GM23338 (cell line): ENCODE data around the gene CTTN. TPM values are rescaled to one million over a fixed set of nuclear protein-coding genes. Genes with fewer than 3 reads are reported as not detected.

ENCODE experiments used
- ATAC-seq: fragments of 200-7000 bp; cut with Tn5 transposase; 3 replicates; pipeline ENCODE4 v1.9.1; 2020
- DNase-seq: peaks from one replicate; pipeline ENCODE4 v3.0.0-alpha.2; 2015; ENCODE audit warnings: low spot score
- H2AFZ ChIP-seq: fragments of 200-600 bp; sonication (generic); 2 replicates; pipeline ENCODE4 v1.8.0; 2016; ENCODE audit warnings: antibody characterized with exemption, mild to moderate bottlenecking, moderate library complexity
- H3F3A ChIP-seq: fragments of 200-600 bp; sonication (generic); replicated peaks from 2 replicates; pipeline ENCODE4 v1.8.0; 2017; ENCODE audit warnings: antibody characterized with exemption, mixed run types, low read depth
- H3K27ac ChIP-seq: fragments of 200-600 bp; sonication (generic); 2 replicates; pipeline ENCODE4 v1.6.1; 2016; ENCODE audit warnings: low read depth
- H3K27me3 ChIP-seq: fragments of 200-600 bp; sonication (generic); 2 replicates; pipeline ENCODE4 v1.8.0; 2016; ENCODE audit warnings: mild to moderate bottlenecking, mixed run types, moderate library complexity; ENCODE audit not compliant: insufficient read depth
- H3K36me3 ChIP-seq: fragments of 200-600 bp; sonication (generic); 2 replicates; pipeline ENCODE4 v1.8.0; 2016; ENCODE audit warnings: mild to moderate bottlenecking; ENCODE audit not compliant: insufficient read depth
- H3K4me1 ChIP-seq: fragments of 200-600 bp; sonication (generic); 2 replicates; pipeline ENCODE4 v1.8.0; 2016; ENCODE audit warnings: mild to moderate bottlenecking, moderate library complexity; ENCODE audit not compliant: insufficient read depth
- H3K4me2 ChIP-seq: fragments of 200-600 bp; sonication (generic); 2 replicates; pipeline ENCODE4 v1.7.1; 2017; ENCODE audit warnings: mixed run types
- H3K4me3 ChIP-seq: fragments of 200-600 bp; sonication (generic); 2 replicates; pipeline ENCODE4 v1.6.1; 2016; ENCODE audit warnings: mixed run types
- H3K79me2 ChIP-seq: fragments of 200-600 bp; sonication (generic); replicated peaks from 2 replicates; pipeline ENCODE4 v1.8.0; 2017; ENCODE audit warnings: mild to moderate bottlenecking; ENCODE audit not compliant: insufficient read depth
- H3K9me2 ChIP-seq: fragments of 200-600 bp; sonication (generic); 2 replicates; pipeline ENCODE4 v1.8.0; 2017; ENCODE audit not compliant: insufficient read depth
- H4K20me1 ChIP-seq: fragments of 200-600 bp; sonication (generic); replicated peaks from 2 replicates; pipeline ENCODE4 v1.8.0; 2017; ENCODE audit warnings: mild to moderate bottlenecking; ENCODE audit not compliant: insufficient read depth
- H3K27ac Mint-ChIP-seq: 2 replicates; pipeline ENCODE4 v1.8.0; 2020; ENCODE audit warnings: inconsistent platforms, mild to moderate bottlenecking, moderate library complexity, mixed read lengths
- H3K27me3 Mint-ChIP-seq: 3 replicates; pipeline ENCODE4 v1.8.0; 2022; ENCODE audit warnings: low read depth, mild to moderate bottlenecking, moderate library complexity, mixed read lengths, inconsistent platforms; ENCODE audit not compliant: insufficient read depth, poor library complexity
- H3K36me3 Mint-ChIP-seq: 3 replicates; pipeline ENCODE4 v1.8.0; 2021; ENCODE audit warnings: low read depth, mild to moderate bottlenecking, inconsistent platforms, moderate library complexity, mixed read lengths
- H3K4me1 Mint-ChIP-seq: 3 replicates; pipeline ENCODE4 v1.8.0; 2020; ENCODE audit warnings: mild to moderate bottlenecking, inconsistent platforms, mixed read lengths
- H3K4me3 Mint-ChIP-seq: 3 replicates; pipeline ENCODE4 v1.8.0; 2021; ENCODE audit warnings: moderate library complexity, mild to moderate bottlenecking, inconsistent platforms, mixed read lengths
- H3K9me3 Mint-ChIP-seq: 3 replicates; pipeline ENCODE4 v1.8.0; 2020; ENCODE audit warnings: moderate library complexity, mild to moderate bottlenecking, inconsistent platforms, mixed read lengths
- CREB1 ChIP-seq: fragments of 250-450 bp; sonication (Bioruptor Pico); IDR thresholded peaks from 2 replicates; pipeline ENCODE4 v1.5.0; 2020; ENCODE audit warnings: low read depth, mild to moderate bottlenecking, moderate library complexity
- ETS1 ChIP-seq: IDR thresholded peaks from 2 replicates; pipeline ENCODE4 v1.6.1; 2016; ENCODE audit warnings: antibody characterized with exemption
- EZH2 ChIP-seq: fragments of 200-600 bp; sonication (generic); IDR thresholded peaks from one replicate; pipeline ENCODE4 v1.8.0; 2017; ENCODE audit warnings: antibody characterized with exemption, mild to moderate bottlenecking, low read depth; ENCODE audit not compliant: unreplicated experiment
- EZH2phosphoT487 ChIP-seq: fragments of 200-600 bp; sonication (generic); IDR thresholded peaks from one replicate; pipeline ENCODE4 v1.8.1; 2018; ENCODE audit warnings: antibody characterized with exemption; ENCODE audit not compliant: unreplicated experiment
- JUNB ChIP-seq: IDR thresholded peaks from one replicate; pipeline ENCODE4 v1.6.1; 2016; ENCODE audit warnings: antibody characterized with exemption; ENCODE audit not compliant: unreplicated experiment
- NANOG ChIP-seq: IDR thresholded peaks from 2 replicates; pipeline ENCODE4 v1.6.1; 2016; ENCODE audit warnings: antibody characterized with exemption, borderline replicate concordance
- POLR2AphosphoS5 ChIP-seq: IDR thresholded peaks from 2 replicates; pipeline ENCODE4 v1.6.1; 2016; ENCODE audit warnings: antibody characterized with exemption, low read depth
- STAT1 ChIP-seq: IDR thresholded peaks from one replicate; pipeline ENCODE4 v1.6.1; 2016; ENCODE audit warnings: antibody characterized with exemption; ENCODE audit not compliant: unreplicated experiment
- ZNF114 ChIP-seq: fragments of 250-450 bp; sonication (Bioruptor Pico); IDR thresholded peaks from 2 replicates; pipeline ENCODE4 v1.5.0; 2020; ENCODE audit warnings: mild to moderate bottlenecking, moderate library complexity
- ZNF331 ChIP-seq: fragments of 250-450 bp; sonication (Bioruptor Pico); IDR thresholded peaks from 2 replicates; pipeline ENCODE4 v1.5.0; 2020; ENCODE audit warnings: low read depth, mild to moderate bottlenecking, moderate library complexity
- polyA plus RNA-seq: library from polyadenylated mRNA; unstranded; fragments of >200 nt; fragmentation: Nextera tagmentation; extraction: Ambion mirVana; gene quantifications from 2 replicates; pipeline ENCODE4 v1.2.1, GENCODE V29; 2016
- total RNA-seq: library from RNA; depleted of rRNA; stranded (reverse); fragments of >200 nt; shearing (Covaris generic); gene quantifications from 2 replicates; pipeline ENCODE4 v1.2.3, GENCODE V29; 2014
- TF ChIP-seq, protein P1 (sequence below): IDR thresholded peaks from one replicate; pipeline ENCODE4 v1.6.1; 2018; ENCODE audit warnings: antibody characterized with exemption; ENCODE audit not compliant: unreplicated experiment
- TF ChIP-seq, protein P2 (sequence below), 2 experiments: fragments of 200-600 bp in 1 of 2; sonication (generic) in 1 of 2; conservative IDR thresholded peaks; 2 replicates each; pipeline versions ENCODE4 v1.5.1 to v1.6.1; 2016 to 2017; ENCODE audit warnings: antibody characterized with exemption in 2 of 2, low read depth in 2 of 2, mild to moderate bottlenecking in 2 of 2, moderate library complexity in 1 of 2
- TF ChIP-seq, protein P3 (sequence below): fragments of 250-450 bp; sonication (Bioruptor Pico); IDR thresholded peaks from 2 replicates; pipeline ENCODE4 v1.5.0; 2020; ENCODE audit warnings: mild to moderate bottlenecking, moderate library complexity

Gene CTTN
- total and polyA plus RNA-seq, 2 experiments from 2014 or later, result 163 to 343 TPM

DNA sequence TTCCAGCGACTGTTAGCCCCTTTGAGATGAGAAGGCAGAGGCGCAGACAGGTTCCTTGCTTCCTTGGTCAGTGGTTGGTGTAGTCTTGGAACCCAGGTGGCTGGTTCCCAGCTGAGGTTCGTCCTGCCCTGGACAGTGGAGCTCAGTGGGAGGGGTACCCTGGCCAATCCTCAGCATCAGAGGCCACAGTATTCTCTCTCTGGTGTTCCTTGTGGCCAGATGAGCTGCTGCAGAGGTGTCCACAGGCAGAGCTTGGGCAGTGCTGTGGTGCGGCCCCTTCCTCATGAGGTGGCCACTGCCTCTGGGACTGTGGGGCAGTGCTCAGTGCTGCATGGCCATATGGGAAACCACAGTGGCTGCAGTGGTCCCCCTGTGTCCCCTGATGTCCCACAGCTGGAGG is 61.8 kb downstream of the CTTN start:
- Mint-ChIP-seq H3K4me3 (no peak overlapping the region), H3K27ac (no peak overlapping the region)

More for the DNA sequence above, 61.8 kb downstream of the CTTN start:
- Histone ChIP-seq H3K27ac (no peak overlapping the region), H3K27me3 (no peaks in the 10 kb centered on the region), H2AFZ (no peak overlapping the region), H4K20me1 (no peaks in the 10 kb centered on the region), H3K9me2 (no peaks in the 10 kb centered on the region), H3K79me2 (no peaks in the 10 kb centered on the region), H3F3A (no peaks in the 10 kb centered on the region), H3K4me3 (no peak overlapping the region), H3K4me2 (no peak overlapping the region), H3K36me3 (no peaks in the 10 kb centered on the region), H3K4me1 (peaks cover 6% of the 10 kb centered on the region; the same call in 1 of the 2 replicates)
- Mint-ChIP-seq H3K4me1 (peaks cover 18% of the 10 kb centered on the region), H3K9me3 (peaks cover 5% of the 10 kb centered on the region; the same call in 1 of the 3 replicates), H3K36me3 (no peaks in the 10 kb centered on the region; the same call in 2 of the 3 replicates), H3K27me3 (peaks cover 3% of the 10 kb centered on the region)
- DNase-seq (no peak), ATAC-seq (peak; percentile 20; the same call in 1 of the 3 replicates)
- TF ChIP-seq, protein P1, sequence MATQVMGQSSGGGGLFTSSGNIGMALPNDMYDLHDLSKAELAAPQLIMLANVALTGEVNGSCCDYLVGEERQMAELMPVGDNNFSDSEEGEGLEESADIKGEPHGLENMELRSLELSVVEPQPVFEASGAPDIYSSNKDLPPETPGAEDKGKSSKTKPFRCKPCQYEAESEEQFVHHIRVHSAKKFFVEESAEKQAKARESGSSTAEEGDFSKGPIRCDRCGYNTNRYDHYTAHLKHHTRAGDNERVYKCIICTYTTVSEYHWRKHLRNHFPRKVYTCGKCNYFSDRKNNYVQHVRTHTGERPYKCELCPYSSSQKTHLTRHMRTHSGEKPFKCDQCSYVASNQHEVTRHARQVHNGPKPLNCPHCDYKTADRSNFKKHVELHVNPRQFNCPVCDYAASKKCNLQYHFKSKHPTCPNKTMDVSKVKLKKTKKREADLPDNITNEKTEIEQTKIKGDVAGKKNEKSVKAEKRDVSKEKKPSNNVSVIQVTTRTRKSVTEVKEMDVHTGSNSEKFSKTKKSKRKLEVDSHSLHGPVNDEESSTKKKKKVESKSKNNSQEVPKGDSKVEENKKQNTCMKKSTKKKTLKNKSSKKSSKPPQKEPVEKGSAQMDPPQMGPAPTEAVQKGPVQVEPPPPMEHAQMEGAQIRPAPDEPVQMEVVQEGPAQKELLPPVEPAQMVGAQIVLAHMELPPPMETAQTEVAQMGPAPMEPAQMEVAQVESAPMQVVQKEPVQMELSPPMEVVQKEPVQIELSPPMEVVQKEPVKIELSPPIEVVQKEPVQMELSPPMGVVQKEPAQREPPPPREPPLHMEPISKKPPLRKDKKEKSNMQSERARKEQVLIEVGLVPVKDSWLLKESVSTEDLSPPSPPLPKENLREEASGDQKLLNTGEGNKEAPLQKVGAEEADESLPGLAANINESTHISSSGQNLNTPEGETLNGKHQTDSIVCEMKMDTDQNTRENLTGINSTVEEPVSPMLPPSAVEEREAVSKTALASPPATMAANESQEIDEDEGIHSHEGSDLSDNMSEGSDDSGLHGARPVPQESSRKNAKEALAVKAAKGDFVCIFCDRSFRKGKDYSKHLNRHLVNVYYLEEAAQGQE, result no peak
- TF ChIP-seq, protein P2, sequence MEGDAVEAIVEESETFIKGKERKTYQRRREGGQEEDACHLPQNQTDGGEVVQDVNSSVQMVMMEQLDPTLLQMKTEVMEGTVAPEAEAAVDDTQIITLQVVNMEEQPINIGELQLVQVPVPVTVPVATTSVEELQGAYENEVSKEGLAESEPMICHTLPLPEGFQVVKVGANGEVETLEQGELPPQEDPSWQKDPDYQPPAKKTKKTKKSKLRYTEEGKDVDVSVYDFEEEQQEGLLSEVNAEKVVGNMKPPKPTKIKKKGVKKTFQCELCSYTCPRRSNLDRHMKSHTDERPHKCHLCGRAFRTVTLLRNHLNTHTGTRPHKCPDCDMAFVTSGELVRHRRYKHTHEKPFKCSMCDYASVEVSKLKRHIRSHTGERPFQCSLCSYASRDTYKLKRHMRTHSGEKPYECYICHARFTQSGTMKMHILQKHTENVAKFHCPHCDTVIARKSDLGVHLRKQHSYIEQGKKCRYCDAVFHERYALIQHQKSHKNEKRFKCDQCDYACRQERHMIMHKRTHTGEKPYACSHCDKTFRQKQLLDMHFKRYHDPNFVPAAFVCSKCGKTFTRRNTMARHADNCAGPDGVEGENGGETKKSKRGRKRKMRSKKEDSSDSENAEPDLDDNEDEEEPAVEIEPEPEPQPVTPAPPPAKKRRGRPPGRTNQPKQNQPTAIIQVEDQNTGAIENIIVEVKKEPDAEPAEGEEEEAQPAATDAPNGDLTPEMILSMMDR (conservative IDR thresholded peaks at IDR 0.05; ENCODE audit: low read depth in 2 of 2), result no peak
- TF ChIP-seq ZNF114 (CRISPR knock-in tag), result no peak
- TF ChIP-seq, protein P3, sequence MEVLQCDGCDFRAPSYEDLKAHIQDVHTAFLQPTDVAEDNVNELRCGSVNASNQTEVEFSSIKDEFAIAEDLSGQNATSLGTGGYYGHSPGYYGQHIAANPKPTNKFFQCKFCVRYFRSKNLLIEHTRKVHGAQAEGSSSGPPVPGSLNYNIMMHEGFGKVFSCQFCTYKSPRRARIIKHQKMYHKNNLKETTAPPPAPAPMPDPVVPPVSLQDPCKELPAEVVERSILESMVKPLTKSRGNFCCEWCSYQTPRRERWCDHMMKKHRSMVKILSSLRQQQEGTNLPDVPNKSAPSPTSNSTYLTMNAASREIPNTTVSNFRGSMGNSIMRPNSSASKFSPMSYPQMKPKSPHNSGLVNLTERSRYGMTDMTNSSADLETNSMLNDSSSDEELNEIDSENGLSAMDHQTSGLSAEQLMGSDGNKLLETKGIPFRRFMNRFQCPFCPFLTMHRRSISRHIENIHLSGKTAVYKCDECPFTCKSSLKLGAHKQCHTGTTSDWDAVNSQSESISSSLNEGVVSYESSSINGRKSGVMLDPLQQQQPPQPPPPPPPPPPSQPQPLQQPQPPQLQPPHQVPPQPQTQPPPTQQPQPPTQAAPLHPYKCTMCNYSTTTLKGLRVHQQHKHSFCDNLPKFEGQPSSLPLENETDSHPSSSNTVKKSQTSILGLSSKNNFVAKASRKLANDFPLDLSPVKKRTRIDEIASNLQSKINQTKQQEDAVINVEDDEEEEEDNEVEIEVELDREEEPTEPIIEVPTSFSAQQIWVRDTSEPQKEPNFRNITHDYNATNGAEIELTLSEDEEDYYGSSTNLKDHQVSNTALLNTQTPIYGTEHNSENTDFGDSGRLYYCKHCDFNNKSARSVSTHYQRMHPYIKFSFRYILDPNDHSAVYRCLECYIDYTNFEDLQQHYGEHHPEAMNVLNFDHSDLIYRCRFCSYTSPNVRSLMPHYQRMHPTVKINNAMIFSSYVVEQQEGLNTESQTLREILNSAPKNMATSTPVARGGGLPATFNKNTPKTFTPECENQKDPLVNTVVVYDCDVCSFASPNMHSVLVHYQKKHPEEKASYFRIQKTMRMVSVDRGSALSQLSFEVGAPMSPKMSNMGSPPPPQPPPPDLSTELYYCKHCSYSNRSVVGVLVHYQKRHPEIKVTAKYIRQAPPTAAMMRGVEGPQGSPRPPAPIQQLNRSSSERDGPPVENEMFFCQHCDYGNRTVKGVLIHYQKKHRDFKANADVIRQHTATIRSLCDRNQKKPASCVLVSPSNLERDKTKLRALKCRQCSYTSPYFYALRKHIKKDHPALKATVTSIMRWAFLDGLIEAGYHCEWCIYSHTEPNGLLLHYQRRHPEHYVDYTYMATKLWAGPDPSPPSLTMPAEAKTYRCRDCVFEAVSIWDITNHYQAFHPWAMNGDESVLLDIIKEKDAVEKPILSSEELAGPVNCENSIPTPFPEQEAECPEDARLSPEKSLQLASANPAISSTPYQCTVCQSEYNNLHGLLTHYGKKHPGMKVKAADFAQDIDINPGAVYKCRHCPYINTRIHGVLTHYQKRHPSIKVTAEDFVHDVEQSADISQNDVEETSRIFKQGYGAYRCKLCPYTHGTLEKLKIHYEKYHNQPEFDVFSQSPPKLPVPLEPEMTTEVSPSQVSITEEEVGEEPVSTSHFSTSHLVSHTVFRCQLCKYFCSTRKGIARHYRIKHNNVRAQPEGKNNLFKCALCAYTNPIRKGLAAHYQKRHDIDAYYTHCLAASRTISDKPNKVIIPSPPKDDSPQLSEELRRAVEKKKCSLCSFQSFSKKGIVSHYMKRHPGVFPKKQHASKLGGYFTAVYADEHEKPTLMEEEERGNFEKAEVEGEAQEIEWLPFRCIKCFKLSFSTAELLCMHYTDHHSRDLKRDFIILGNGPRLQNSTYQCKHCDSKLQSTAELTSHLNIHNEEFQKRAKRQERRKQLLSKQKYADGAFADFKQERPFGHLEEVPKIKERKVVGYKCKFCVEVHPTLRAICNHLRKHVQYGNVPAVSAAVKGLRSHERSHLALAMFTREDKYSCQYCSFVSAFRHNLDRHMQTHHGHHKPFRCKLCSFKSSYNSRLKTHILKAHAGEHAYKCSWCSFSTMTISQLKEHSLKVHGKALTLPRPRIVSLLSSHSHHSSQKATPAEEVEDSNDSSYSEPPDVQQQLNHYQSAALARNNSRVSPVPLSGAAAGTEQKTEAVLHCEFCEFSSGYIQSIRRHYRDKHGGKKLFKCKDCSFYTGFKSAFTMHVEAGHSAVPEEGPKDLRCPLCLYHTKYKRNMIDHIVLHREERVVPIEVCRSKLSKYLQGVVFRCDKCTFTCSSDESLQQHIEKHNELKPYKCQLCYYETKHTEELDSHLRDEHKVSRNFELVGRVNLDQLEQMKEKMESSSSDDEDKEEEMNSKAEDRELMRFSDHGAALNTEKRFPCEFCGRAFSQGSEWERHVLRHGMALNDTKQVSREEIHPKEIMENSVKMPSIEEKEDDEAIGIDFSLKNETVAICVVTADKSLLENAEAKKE (CRISPR knock-in tag), result no peak
- TF ChIP-seq NANOG, result no peak
- no peak for TF ChIP-seq CREB1 (CRISPR knock-in tag)
- TF ChIP-seq EZH2, result no peak
- TF ChIP-seq ETS1, result no peak
- TF ChIP-seq ZNF331 (CRISPR knock-in tag), result no peak
- TF ChIP-seq POLR2AphosphoS5, result no peak
- no peak for TF ChIP-seq STAT1
- no peak for TF ChIP-seq EZH2phosphoT487
- TF ChIP-seq JUNB, result no peak
